ENCODE data around the gene GALNT7.

DNA sequence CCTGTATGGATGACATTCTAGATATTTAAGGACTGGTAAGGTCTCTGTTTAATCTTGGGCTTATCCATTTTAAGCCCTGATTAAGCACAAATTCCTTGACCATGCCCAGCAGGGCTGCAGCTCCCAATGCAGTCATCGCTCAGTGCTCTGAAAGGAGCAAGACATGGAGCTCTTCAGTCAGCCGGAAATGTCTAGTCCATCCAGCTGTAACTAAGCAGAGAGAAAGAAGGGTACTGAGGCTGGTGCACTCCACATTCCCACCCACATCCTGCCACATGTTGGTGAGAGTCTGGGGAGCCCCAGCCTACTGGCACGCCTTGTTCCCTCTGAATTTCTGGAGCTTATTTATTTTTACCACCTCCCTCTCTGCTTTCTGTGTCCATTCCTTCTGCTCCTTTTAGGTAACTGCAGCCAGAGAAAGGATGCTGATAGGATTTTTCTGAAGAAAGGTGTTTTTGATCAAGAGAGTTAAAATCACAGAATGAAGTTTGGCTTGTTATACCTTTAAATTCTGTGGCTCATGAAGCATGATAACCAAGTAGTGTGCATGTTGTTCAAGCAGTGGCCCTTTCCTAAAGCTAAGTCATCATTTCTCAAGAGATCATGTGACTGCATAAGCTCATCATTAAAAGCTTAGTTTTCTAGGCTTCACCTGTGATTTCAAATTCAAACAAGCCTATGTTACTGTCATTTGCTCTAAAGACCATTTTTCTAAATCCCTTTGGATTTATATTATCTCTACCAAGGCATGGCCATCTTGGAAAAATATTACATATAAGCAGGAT lies 74.0 kb downstream of the GALNT7 start:
- TF ChIP-seq, protein P1, sequence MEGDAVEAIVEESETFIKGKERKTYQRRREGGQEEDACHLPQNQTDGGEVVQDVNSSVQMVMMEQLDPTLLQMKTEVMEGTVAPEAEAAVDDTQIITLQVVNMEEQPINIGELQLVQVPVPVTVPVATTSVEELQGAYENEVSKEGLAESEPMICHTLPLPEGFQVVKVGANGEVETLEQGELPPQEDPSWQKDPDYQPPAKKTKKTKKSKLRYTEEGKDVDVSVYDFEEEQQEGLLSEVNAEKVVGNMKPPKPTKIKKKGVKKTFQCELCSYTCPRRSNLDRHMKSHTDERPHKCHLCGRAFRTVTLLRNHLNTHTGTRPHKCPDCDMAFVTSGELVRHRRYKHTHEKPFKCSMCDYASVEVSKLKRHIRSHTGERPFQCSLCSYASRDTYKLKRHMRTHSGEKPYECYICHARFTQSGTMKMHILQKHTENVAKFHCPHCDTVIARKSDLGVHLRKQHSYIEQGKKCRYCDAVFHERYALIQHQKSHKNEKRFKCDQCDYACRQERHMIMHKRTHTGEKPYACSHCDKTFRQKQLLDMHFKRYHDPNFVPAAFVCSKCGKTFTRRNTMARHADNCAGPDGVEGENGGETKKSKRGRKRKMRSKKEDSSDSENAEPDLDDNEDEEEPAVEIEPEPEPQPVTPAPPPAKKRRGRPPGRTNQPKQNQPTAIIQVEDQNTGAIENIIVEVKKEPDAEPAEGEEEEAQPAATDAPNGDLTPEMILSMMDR (IDR thresholded peaks at IDR 0.05) = no peak
- TF ChIP-seq POLR2AphosphoS5 (IDR thresholded peaks at IDR 0.05; ENCODE audit: low read depth, low read length) (peak; percentile 42; the same call in 1 of the 2 replicates), TCF7L2 (IDR thresholded peaks at IDR 0.05; ENCODE audit: low read depth, low read length) (no peak), SIN3A (IDR thresholded peaks at IDR 0.05; ENCODE audit: borderline replicate concordance, insufficient read depth, low read depth, low read length) (no peak)
- TF ChIP-seq, protein P2, sequence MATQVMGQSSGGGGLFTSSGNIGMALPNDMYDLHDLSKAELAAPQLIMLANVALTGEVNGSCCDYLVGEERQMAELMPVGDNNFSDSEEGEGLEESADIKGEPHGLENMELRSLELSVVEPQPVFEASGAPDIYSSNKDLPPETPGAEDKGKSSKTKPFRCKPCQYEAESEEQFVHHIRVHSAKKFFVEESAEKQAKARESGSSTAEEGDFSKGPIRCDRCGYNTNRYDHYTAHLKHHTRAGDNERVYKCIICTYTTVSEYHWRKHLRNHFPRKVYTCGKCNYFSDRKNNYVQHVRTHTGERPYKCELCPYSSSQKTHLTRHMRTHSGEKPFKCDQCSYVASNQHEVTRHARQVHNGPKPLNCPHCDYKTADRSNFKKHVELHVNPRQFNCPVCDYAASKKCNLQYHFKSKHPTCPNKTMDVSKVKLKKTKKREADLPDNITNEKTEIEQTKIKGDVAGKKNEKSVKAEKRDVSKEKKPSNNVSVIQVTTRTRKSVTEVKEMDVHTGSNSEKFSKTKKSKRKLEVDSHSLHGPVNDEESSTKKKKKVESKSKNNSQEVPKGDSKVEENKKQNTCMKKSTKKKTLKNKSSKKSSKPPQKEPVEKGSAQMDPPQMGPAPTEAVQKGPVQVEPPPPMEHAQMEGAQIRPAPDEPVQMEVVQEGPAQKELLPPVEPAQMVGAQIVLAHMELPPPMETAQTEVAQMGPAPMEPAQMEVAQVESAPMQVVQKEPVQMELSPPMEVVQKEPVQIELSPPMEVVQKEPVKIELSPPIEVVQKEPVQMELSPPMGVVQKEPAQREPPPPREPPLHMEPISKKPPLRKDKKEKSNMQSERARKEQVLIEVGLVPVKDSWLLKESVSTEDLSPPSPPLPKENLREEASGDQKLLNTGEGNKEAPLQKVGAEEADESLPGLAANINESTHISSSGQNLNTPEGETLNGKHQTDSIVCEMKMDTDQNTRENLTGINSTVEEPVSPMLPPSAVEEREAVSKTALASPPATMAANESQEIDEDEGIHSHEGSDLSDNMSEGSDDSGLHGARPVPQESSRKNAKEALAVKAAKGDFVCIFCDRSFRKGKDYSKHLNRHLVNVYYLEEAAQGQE (IDR thresholded peaks at IDR 0.05; ENCODE audit: insufficient read depth in 1 of 2, low read depth in 2 of 2, low read length in 1 of 2) = no peak
